ENCODE data around the gene MKI67. TPM values are rescaled to one million over a fixed set of nuclear protein-coding genes. Genes with fewer than 3 reads are reported as not detected.
"Not testable (repeated sequence)": the region's sequence is repeated elsewhere in the genome, so short reads cannot be mapped to it uniquely, and the experiment has no call there.

Gene MKI67
- 2.4 TPM for total RNA-seq

- peak; percentile 82 to 97 (median 93) for DNase-seq (ENCODE audit: low read depth in 2 of 3, low spot score in 2 of 3)
These were observed at the start of gene MKI67 for GRCh38 chr10:128125944-128126764. TSS of gene MKI67 (minus strand) at chr10:128126423. CDS start at chr10:128125667, 756 bp downstream.

- DNase-seq (ENCODE audit: low read depth in 2 of 3, low spot score in 2 of 3): no peak
These were observed 48.6 kb upstream of the MKI67 start for GRCh38 chr10:128174581-128175559.

- DNase-seq (ENCODE audit: low read depth in 2 of 3, low spot score in 2 of 3): no peak
These were observed 47.2 kb upstream of the MKI67 start for GRCh38 chr10:128173386-128173785.

- no peak for DNase-seq (ENCODE audit: low read depth in 2 of 3, low spot score in 2 of 3)
These were observed 46.5 kb upstream of the MKI67 start for GRCh38 chr10:128172756-128173155.

- DNase-seq (ENCODE audit: low read depth in 2 of 3, low spot score in 2 of 3): no peak
These were observed 43.7 kb upstream of the MKI67 start for GRCh38 chr10:128169811-128170379.

GRCh38 chr10:128167926-128168520 lies 41.8 kb upstream of the MKI67 start:
- no peak for DNase-seq (ENCODE audit: low read depth in 2 of 3, low spot score in 2 of 3)

GRCh38 chr10:128167123-128167522 lies 40.9 kb upstream of the MKI67 start:
- not testable (repeated sequence) for DNase-seq (ENCODE audit: low read depth in 2 of 3, low spot score in 2 of 3)

GRCh38 chr10:128166151-128166550 lies 39.9 kb upstream of the MKI67 start:
- DNase-seq (ENCODE audit: low read depth in 2 of 3, low spot score in 2 of 3): no peak

- no peak for DNase-seq (ENCODE audit: low read depth in 2 of 3, low spot score in 2 of 3)
These were observed 39.3 kb upstream of the MKI67 start for GRCh38 chr10:128165536-128165935.

GRCh38 chr10:128163701-128164100 lies 37.5 kb upstream of the MKI67 start:
- no peak for DNase-seq (ENCODE audit: low read depth in 2 of 3, low spot score in 2 of 3)

- DNase-seq (ENCODE audit: low read depth in 2 of 3, low spot score in 2 of 3): peak in 1 of 3 donors; percentile 27
These were observed 34.8 kb upstream of the MKI67 start for GRCh38 chr10:128161031-128161430.

GRCh38 chr10:128160297-128160711 lies 34.1 kb upstream of the MKI67 start:
- no peak for DNase-seq (ENCODE audit: low read depth in 2 of 3, low spot score in 2 of 3)

- no peak for DNase-seq (ENCODE audit: low read depth in 2 of 3, low spot score in 2 of 3)
These were observed 32.0 kb upstream of the MKI67 start for GRCh38 chr10:128158021-128158795.

GRCh38 chr10:128156999-128157755 lies 31.0 kb upstream of the MKI67 start:
- no peak for DNase-seq (ENCODE audit: low read depth in 2 of 3, low spot score in 2 of 3)

- DNase-seq (ENCODE audit: low read depth in 2 of 3, low spot score in 2 of 3): no peak
These were observed 26.7 kb upstream of the MKI67 start for GRCh38 chr10:128152741-128153580.

- DNase-seq (ENCODE audit: low read depth in 2 of 3, low spot score in 2 of 3): no peak
These were observed 24.8 kb upstream of the MKI67 start for GRCh38 chr10:128151031-128151430.

- no peak for DNase-seq (ENCODE audit: low read depth in 2 of 3, low spot score in 2 of 3)
These were observed 24.3 kb upstream of the MKI67 start for GRCh38 chr10:128150561-128150960.

GRCh38 chr10:128150045-128150493 lies 23.8 kb upstream of the MKI67 start:
- peak; percentile 83 to 85 (median 84) for DNase-seq (ENCODE audit: low read depth in 2 of 3, low spot score in 2 of 3)

All from hematopoietic multipotent progenitor cell (in vitro differentiated cells).